Dedifferentiated amniotic fluid mesenchymal stem cell (primary cell): ENCODE data around the gene KRIT1.
"Not testable (repeated sequence)": the region's sequence is repeated elsewhere in the genome, so short reads cannot be mapped to it uniquely, and the experiment has no call there.

ENCODE experiments used
- DNase-seq: peaks from one replicate; pipeline ENCODE4 v3.0.0-alpha.2; 2016; ENCODE audit errors: extremely low spot score

The KRIT1 gene

DNA sequence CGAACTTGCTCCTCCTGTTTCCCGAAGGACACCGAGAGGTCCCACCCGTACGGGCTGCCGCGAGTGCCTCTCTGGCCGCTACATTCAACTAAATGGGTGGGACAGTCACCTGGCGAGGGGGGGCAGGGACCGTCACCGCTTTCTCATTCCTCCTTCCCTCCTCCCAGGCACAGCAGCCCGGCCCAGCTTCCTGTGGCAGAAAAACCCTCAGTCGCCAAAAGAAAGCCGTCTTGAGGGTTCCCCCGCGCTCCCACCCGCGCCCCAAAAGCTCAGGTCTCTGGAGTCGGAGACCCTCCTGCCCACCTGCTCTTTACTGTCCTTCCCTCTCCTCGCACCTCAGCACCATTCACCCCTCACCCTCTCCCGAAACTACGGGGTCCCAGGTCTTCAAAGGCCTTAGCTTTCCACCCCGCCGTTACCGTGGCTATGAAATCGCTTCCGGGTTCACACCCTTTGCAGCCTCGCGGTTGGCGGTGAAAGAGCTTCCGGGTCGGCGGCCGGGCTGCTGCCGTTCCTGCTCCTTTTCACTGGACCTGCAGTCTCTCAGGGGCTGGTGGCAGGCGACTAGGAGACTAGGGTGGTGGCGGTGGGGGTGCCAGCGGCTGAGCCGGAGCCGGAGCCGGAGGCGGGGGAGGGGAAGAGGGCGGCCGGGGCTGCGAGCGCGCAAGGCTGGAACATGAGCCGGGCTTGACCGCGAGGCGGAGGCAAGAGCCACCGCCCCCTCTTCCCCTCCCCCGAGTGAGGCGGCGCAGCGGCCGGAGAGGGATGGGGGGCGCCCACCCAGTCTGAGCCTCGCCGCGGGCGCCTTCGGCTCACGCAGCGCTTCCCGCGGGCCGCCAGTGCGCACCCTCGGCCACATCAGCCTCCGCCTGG, at the start of gene KRIT1, which contains the start of gene ANKIB1:
TSS of gene KRIT1 (minus strand) at position 428 of the 873 bp plus-strand sequence. CDS start 3,779 bp downstream, outside the sequence.
TSS of gene ANKIB1 (plus strand) at position 488 of the 873 bp plus-strand sequence. CDS start 49,005 bp downstream, outside the sequence.
- DNase-seq = peak; percentile 81

DNA sequence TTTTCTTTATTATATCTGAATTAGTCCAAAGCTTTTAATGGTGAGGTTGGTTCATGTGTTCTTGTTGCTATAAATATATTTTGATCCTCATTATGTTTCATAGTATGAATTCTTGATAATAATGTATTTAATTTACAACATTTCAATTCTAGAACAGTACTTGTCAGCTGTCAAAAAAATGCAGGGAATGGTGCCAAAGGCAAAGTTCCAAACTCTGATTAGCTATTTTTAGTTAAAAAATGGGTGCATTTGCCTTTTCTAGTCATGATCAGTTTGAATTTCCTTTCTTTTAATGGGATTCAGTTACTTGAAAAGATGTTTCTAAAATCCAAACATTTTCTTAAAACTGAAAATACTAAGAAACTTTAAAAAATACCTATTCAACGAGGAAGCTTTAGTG, 49.7 kb upstream of the KRIT1 start:
- no peak for DNase-seq

DNA sequence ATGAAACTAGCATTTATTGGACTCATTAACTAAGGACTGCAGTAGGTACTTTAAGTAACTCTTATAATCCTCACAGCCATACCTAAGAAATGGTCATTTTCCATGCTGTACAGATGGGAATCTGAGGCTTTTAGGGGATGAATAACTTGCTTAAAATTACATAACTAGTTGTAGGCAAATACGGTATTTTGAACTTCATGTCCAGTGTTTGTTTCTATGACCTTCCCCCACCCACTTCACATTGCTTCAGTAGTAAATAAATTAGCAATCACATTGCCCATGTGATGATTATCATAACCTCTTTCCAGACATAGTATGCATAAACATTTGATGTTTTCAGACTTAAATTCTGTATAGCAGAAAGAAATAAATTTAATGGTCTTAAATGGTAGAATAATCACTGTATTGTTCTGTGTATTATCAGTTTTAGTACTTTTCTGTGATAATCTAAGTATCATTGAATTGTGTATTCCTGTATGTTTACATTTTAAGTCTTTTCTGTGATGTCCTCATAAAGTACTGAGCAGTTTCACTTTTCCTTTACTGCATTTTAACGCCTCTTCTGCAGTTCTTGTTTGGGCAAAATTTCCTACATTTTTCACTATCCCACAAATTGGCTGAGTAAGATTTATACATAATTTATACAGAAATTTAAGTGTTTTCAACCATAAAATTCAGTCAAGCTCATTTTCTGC, 48.3 kb upstream of the KRIT1 start:
- DNase-seq = no peak

DNA sequence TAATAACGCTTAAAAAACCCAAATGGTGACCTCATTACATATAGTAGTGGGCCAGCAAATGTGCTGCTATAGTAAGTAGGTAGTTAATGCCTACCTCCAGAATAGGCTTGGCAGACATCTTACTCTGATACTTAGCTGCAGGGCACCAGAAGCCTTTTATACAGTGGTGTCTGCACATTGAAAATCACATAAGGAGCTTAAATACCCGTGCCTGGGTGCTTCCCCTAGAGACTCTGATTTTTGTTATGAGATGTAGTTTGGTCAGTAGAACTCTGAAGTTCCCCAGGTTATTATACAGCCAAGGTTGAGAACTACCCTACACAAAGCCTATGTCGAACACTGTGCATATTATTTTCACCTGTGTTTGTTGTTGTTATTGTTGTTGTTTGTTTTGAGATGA, 47.3 kb upstream of the KRIT1 start:
- DNase-seq = no peak

DNA sequence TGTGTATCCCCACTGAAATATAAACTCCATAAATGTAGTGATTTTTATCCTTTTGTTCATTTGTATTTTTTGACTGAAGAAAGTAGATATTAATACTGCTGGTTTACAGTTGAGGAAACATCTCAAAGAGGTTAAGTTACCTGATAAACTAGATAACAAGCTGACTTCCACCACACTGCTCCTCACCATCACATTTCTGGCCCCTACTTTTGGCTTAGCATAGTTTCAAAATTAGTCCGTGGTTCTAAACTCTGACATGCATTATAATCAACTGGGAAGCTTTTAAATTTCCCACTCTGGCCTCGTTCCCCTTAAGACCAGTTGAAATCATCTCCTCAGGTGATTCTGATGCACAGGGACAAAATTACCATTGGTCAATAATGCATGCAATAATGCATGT, 43.6 kb upstream of the KRIT1 start:
- DNase-seq = no peak

DNA sequence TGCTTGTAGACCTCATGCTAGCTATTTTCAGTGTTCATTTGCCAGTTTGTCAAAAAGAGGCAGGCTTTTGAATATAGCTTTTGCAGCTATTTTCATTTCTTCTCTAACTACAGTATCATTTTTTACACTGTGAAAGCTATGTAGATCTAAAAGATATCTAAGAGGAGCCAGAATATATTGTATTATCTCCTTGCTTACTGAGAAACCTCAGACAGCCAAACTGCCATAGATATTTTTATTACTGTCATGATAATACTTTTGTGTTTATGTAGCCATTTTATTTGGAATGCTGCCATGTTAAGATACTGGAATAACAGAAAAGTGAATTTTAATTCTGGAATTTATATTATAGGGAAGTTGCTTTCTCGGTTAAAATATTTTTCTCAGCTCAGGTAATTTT, 37.2 kb upstream of the KRIT1 start:
- no peak for DNase-seq

DNA sequence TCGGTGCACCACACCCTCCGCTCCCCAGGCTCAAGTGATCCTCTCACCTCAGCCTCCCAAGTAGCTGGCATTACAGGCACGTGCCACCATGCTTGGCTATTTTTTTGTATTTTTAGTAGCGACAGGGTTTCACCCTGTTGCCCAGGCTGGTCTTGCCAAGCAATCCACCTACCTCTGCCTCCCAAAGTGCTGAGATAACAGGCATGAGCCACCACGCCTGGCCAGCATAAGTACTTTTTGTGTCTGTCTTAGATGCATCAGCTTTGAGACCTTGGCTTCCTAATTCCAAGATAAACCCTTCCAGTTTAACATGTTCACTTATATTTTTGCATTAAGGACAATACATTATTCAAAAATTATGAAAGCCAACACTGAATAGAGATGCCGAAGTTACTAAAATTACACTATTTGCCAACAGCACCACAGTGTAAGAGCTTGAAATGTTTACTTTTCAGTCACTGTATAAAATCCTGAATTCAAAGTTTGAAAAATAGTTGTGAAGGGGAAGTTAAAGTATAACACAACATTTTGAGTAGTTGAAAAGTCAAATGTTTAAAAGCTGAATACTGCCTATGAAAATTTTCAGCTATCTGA, 36.6 kb upstream of the KRIT1 start:
- no peak for DNase-seq

DNA sequence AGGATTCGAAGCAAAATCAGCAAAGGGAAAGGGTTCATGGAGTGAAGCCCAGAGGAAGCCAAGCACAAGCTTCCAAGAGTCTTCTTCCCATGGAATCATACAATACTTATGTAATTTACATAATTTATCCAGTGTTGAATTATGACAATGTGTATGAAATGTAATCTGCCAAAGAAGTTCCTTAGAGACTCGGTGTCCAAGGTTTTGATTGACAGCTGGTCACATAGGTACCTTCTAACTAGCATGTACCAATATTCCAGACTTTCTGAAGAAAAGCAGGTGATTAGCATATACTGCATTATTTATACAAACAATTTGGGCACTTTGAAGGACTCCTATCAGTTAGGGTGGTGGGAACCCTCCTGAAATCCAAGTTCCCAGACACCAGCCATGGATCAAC, 35.3 kb upstream of the KRIT1 start:
- no peak for DNase-seq

DNA sequence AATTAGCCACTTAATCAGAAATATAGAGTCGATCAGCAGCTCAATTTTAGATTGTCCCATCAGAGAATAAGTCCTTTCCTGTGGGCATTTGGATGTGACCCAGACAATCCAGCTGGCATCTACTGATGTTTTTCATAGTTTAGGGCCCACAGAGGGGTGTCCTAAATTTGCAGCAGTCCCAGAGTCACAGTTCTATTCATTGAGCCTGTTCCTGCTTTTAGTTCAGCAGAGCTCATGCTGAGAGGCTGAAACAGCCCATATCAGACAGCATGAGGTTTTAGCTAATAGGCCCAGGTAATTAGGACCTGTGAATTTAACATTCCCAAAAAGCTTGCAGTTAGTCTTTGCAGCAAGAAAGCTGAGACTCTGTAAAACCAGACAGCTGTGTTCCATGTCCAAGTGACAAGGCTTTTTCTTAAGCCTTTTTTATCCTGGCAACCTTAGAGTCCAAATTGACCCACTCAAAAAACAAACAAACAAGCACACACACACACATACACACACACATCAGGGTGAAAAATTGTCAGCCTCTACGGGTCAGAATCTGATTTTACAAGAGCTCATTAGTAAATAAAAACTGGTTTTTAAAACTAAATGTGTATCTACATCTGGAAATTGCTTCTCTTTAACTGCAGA, 33.8 kb upstream of the KRIT1 start:
- DNase-seq = no peak

DNA sequence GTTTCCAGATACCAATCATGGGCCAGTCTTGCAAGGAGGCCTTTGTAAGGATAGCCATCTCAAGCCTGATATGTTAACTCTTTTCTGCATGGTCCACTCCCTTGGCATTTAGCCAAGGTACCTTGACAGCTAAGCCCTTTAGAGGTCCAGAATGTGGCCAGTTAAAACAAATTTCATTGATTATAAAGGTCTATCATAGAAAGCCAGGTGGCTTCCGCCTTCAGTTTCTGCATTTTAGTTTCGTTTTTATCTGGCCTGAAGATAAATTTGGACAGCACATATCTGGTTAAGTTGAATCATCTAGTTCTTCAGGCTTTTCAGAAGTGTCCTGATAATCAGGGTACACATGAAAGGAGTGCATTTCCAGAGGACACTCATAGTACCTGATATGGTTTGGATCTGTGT, 30.7 kb upstream of the KRIT1 start:
- no peak for DNase-seq

DNA sequence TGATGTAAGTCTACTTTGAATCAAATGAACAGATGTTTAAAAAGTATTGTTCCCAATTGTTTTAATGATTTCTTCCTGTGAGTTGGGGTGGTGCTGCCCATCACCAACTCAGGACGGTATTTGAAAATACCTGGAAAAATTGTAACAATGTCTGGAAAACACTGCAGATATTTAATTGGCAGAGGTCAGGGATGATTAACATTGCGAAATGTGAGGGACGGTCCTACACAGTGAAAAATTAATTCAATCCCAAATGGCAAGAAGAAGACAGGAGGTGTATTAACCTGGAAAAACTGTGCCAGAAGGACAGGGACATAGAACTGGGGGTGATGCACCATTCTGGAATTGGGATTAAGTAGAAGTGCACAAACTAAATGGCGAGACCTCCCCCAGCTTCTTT, 29.6 kb upstream of the KRIT1 start:
- DNase-seq = no peak

DNA sequence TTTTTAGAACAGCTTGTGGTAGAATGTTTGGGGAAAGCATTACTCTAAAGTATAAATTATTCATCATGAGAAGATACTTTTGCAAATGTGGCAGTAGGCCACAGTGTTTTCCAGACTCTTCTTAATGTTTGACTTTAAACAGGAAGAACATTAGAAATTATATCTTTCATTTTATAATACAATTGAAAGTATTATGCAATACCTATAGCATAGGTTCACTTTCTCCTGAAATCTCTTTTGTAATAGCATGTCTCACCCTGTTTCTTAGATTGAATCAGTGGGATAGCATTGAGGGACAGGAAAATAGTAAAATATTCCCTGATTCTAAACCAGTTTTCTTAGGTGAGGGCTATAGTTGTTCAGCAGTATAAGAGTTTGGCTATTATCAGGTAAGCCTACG, 23.2 kb upstream of the KRIT1 start:
- no peak for DNase-seq

DNA sequence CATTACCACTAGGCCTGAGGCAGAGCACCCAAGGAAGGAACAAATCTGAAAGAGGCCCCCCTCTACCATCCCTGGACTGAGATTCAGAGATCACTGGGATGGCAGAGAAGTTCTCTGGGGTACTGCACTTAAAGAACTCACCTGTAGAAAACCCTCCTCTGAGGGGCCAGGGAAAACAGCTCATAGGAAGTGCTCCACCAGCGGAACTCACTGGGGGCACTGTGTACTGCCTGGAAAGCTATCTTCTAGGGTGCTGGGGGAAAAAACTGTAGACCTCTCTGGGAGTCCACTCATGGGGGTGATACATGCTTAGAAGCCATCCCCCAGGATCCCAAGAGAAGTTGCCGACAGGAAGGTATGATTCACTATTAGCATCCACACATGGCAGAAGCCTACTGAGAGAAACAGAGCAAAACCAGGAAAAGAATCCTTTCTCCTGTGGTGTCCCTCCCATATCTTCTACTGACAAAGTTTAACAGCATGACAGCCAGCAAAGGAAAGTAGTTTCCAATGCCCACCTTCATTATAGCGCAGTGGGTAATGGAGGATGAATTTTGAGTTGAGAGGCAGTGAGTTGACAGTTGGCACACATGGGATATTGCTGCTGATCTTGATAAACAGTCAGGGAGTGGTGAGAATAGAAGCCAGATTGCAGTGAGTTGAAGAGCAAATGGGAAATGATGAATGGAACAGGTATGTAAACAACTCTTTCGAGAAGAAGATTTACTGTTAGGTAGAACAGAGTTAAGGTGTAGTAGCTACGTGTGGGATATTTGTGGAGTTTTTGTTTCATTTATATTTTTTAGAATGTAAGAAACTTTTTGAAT, 20.9 kb upstream of the KRIT1 start:
- DNase-seq = no peak

DNA sequence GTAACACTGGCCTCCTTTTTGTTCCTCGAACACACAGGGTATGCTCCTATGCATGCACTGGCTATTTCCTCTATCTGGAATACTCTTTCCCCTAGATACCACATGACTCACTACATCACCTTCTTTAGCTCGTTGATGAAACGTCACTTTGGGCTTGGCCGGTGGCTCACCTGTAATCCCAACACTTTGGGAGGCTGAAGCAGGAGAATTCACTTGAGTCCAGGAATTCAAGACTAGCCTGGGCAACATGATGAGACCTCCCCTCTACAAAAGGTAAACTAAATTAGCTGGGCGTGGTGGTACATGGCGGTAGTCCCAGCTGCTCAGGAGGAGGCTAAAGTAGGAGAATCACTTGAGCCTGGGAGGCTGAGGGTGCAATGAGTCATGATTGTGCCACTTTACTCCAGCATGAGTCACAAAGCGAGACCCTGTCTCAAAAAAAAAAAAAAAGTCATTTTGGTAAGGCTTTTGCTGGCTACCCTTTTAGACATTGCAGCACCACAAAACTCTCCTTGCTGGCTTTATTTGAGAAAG, 14.6 kb upstream of the KRIT1 start:
- no peak for DNase-seq

DNA sequence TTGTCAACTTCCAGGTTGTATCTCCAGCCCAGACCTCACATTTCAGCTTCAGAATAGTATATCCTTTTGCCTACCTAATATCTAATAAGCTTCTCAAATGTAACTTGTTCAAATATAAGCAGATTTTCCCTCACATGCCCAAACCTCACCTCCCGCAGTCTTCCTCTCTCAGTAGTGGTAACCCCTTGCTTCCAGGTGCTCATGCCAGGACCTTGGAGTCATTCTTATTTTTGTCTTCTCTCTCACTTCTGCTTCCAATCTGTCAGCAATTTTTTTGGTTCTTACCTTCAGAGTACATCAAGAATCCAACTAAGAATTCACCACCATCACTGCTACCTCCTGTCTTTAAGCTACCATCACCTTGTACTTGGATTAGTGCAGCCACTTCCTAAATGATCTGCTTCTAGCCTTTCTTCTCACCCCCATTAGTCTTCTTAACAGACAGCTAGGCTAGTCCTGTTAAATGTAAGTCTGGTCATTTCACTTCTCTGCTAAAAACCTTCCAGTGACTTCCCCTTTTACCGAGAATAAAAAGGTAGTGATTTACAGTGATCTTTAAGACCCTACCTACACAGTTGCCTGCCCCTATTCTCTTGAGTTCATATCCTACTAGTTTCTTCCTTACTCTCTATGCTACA, 14.0 kb upstream of the KRIT1 start:
- DNase-seq = no peak

DNA sequence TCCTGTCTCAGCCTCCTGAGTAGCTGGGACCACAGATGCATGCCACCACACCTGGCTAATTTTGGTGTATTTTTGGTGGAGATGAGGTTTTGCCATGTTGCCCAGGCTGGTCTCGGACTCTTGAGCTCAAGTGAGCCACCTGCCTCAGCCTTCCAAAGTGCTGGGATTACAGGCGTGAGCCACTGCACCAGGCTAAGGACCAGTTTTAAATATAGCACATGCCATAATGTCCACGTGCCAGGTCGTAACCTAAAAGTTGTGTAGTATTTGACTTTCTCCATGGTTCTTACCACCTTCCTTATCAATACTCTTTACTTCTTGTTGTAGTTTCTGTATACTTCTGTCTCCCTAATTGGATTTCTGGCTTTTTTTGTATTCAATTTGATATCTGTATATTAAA, 13.3 kb upstream of the KRIT1 start:
- no peak for DNase-seq

DNA sequence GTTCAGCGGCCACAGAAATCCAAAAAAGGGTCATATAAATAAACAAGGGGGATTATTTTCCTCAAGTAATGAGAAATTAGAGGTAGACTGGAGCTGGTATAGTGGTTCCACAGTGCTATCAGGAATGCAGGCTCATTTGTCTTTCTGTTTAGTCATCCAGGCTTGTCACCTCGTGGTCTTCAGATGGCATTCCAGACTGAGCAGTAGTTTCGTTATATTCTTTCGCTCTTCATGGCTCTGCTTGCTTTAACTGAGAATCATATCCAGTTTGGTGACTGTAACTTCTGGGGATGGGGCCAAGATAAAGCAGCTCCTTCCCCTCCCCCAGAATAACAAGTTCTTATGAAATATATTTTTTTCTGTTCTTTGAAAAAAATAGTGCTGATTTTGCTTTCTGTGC, 9.6 kb upstream of the KRIT1 start:
- DNase-seq = peak; percentile 20

DNA sequence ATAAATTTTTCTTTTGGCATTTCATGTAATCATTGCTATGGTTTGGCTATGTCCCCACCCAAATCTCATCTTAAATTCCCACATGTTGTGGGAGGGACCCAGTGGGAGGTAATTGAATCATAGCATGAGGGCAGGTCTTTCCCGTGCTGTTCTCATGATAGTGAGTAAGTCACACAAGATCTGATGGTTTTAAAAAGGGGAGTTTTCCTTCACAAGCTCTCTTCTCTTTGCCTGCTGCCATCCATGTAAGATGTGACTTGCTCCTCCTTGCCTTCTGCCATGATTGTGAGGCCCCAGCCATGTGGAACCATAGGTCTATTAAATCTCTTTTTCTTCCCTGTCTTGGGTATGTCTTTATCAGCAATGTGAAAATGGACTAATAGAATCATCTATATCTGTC, 9.1 kb upstream of the KRIT1 start:
- not testable (repeated sequence) for DNase-seq

DNA sequence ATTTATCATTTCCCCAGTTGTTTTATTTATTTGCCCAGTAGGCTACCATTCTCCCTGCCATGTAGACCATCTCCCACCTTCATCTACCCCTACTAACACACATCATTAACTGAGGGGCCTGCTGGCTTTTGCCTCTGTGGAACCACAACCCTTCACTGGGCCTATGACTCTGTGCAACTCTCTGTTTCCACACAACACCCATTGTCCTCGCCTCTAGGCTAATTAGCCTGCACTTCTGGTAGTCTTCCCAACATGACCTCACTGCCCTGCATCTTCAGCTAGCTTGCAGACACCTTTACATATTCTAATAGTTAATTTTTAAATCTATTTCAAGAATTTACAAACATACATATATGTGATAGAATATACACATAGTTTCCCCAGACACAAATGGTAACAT, 7.5 kb upstream of the KRIT1 start:
- DNase-seq = no peak

DNA sequence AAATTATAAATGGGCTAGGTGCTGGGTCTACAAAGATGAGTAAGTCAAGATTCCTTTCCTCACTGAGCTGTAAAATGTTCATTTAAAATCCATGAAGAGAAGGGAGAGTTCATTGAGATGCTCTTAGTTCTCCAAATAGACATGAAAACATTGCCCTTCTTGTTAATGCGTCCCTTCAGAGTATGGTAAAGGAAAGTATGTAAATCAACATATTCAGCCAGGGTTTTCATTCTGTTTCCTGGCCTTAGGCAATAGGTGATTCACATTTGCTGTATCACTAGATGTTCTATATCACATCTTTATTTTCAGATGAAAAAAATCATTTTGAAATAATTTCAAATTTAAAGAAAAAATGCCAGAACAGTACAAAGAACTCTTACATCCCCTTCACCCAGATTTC, 5.5 kb upstream of the KRIT1 start:
- no peak for DNase-seq

DNA sequence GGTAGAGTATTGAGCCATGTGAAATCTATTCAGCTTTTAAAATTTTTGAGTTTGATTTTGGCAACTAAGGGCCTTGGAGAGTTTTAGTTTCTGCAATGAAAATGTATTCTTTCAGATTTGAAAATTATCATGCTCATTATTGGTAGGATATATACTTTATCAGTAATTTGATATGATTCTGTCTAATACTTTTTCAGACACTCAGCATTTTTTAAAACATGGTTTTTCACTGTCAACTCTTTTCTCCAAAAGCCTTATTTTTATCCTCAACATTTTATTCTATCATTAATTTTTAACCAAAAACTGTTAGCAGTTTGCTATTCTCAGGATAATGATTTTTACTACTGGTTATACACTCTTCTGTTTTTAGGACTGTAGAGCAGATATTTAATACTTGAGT, 4.9 kb upstream of the KRIT1 start:
- no peak for DNase-seq
